PC-9 (cell line): Measurements from ENCODE around the gene CHI3L1. TPM values are rescaled to one million over a fixed set of nuclear protein-coding genes. Genes with fewer than 3 reads are reported as not detected.
A peak's percentile ranks its signal among the peaks of the same experiment; 100 is the strongest.

Experiments
- BruUV-seq: library from RNA; stranded (reverse); fragments of 400-500 nt; replicated peaks from 2 replicates; lab custom pipeline; 2021; lab: Mats Ljungman, UMichigan
- CTCF ChIA-PET: fragments of 300-600 bp; sonication (Branson Sonifier 250); formaldehyde crosslinking; loops from one replicate; lab custom pipeline; 2022; ENCODE audit warnings: antibody characterized with exemption; lab: Charles Lee
- POLR2A ChIA-PET: fragments of 300-600 bp; sonication (Branson Sonifier 250); formaldehyde crosslinking; loops from one replicate; lab custom pipeline; 2022; ENCODE audit warnings: antibody characterized with exemption; ENCODE audit not compliant: unreplicated experiment; lab: Charles Lee
- DNase-seq, 2 experiments: peaks; one replicate each; pipeline versions ENCODE4 v3.0.0 to v3.0.0-alpha.2; 2015 to 2022; ENCODE audit warnings: mixed read lengths in 1 of 2
- H2AFZ ChIP-seq: fragments of 200-600 bp; sonication (generic); 2 replicates; pipeline ENCODE4 v1.8.1; 2017; ENCODE audit warnings: antibody characterized with exemption
- H3F3A ChIP-seq: fragments of 200-600 bp; sonication (generic); 2 replicates; pipeline ENCODE4 v1.8.1; 2017; ENCODE audit warnings: antibody characterized with exemption, mild to moderate bottlenecking, low read depth; ENCODE audit not compliant: insufficient read depth
- H3K27ac ChIP-seq: fragments of 200-600 bp; sonication (generic); 2 replicates; pipeline ENCODE4 v1.6.1; 2016; ENCODE audit warnings: mixed run types
- H3K27me3 ChIP-seq: fragments of 200-600 bp; sonication (generic); 2 replicates; pipeline ENCODE4 v1.6.1; 2016; ENCODE audit warnings: low read depth, mixed run types; ENCODE audit not compliant: insufficient read depth
- H3K36me3 ChIP-seq: fragments of 200-600 bp; sonication (generic); 2 replicates; pipeline ENCODE4 v1.6.1; 2016; ENCODE audit warnings: low read depth, mixed run types
- H3K4me1 ChIP-seq: fragments of 200-600 bp; sonication (generic); replicated peaks from 2 replicates; pipeline ENCODE4 v1.6.1; 2016; ENCODE audit warnings: mixed run types; ENCODE audit not compliant: insufficient read depth
- H3K4me2 ChIP-seq: fragments of 200-600 bp; sonication (generic); 2 replicates; pipeline ENCODE4 v1.6.1; 2017; ENCODE audit warnings: mixed run types
- H3K4me3 ChIP-seq: fragments of 200-600 bp; sonication (generic); 2 replicates; pipeline ENCODE4 v1.6.1; 2016; ENCODE audit warnings: mixed run types
- H3K79me2 ChIP-seq: fragments of 200-600 bp; sonication (generic); 2 replicates; pipeline ENCODE4 v1.6.1; 2017; ENCODE audit warnings: low read depth, mixed run types
- H3K9me2 ChIP-seq: fragments of 200-600 bp; sonication (generic); 2 replicates; pipeline ENCODE4 v1.8.1; 2017; ENCODE audit warnings: mild to moderate bottlenecking; ENCODE audit not compliant: insufficient read depth
- H3K9me3 ChIP-seq: fragments of 200-600 bp; sonication (generic); 2 replicates; pipeline ENCODE4 v1.8.1; 2016; ENCODE audit warnings: low read depth; ENCODE audit not compliant: insufficient read depth
- H4K20me1 ChIP-seq: fragments of 200-600 bp; sonication (generic); 2 replicates; pipeline ENCODE4 v1.8.1; 2017; ENCODE audit not compliant: insufficient read depth
- CTCF ChIP-seq: fragments of 200-600 bp; sonication (generic); conservative IDR thresholded peaks from 2 replicates; pipeline ENCODE4 v1.6.1; 2017; ENCODE audit warnings: mixed run types, antibody characterized with exemption, mild to moderate bottlenecking, moderate library complexity
- EZH2 ChIP-seq: fragments of 200-600 bp; sonication (generic); IDR thresholded peaks from 2 replicates; pipeline ENCODE4 v1.8.0; 2017; ENCODE audit warnings: antibody characterized with exemption, low read depth
- intact Hi-C: fragments of 100-400 bp; cut with micrococcal nuclease; formaldehyde crosslinking; loops from one replicate; pipeline ENCODE4 v1.10.0; 2022; ENCODE audit not compliant: unreplicated experiment
- total RNA-seq: library from RNA; stranded (reverse); gene quantifications from 2 replicates; pipeline ENCODE4 v1.2.3, GENCODE V29; 2021

Gene CHI3L1
- total RNA-seq, 1 experiment from 2014 or later: not detected

GRCh38 chr1:203162403-203162802, 24.1 kb downstream of the CHI3L1 start:
- H3K36me3 ChIP-seq: peaks cover 17% of the 10 kb centered on the region
- POLR2A ChIA-PET: no interaction called here

DNA sequence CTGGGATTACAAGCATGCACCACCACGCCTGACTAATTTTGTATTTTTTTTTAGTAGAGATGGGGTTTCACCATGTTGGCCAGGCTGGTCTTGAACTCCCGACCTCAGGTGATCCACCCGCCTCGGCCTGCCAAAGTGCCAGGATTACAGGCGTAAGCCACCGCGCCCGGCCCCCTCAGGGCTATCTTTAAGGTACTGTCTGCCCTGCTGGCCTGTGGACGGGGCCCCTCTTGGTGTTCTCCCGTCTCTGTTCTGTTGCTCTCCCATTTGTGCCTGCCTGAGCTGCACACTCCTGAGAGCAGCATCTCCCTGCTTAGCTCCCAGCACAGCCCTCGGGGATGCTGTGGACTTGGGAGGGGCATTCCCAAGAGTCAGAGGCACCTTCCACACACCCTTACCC, 24.8 kb downstream of the CHI3L1 start:
- POLR2A ChIA-PET: no interaction called here
- CTCF ChIA-PET: no interaction called here
- no peak overlapping the region for H2AFZ ChIP-seq

More at GRCh38 chr1:203162403-203162802, 24.1 kb downstream of the CHI3L1 start:
- BruUV-seq: no TSS peak
- TF ChIP-seq EZH2 (no peak), CTCF (no peak)
- H3F3A ChIP-seq: no peaks in the 10 kb centered on the region
- H3K9me3 ChIP-seq: peaks cover 8% of the 10 kb centered on the region
- H3K4me3 ChIP-seq: no peak overlapping the region
- H3K27me3 ChIP-seq: no peaks in the 10 kb centered on the region
- no peak for DNase-seq
- no peaks in the 10 kb centered on the region for H4K20me1 ChIP-seq
- intact Hi-C loops: no loop called here
- H3K4me2 ChIP-seq: no peak overlapping the region
- H3K9me2 ChIP-seq: no peaks in the 10 kb centered on the region
- peaks cover 14% of the 10 kb centered on the region for H3K4me1 ChIP-seq
- CTCF ChIA-PET: no interaction called here
- H3K79me2 ChIP-seq: no peaks in the 10 kb centered on the region
- no peak overlapping the region for H2AFZ ChIP-seq
- H3K27ac ChIP-seq: no peak overlapping the region

GRCh38 chr1:203161175-203161574, 25.3 kb downstream of the CHI3L1 start:
- no peaks in the 10 kb centered on the region for H3K9me2 ChIP-seq
- H2AFZ ChIP-seq: no peak overlapping the region
- no peaks in the 10 kb centered on the region for H3K27me3 ChIP-seq
- POLR2A ChIA-PET: no interaction called here
- DNase-seq: no peak
- no peaks in the 10 kb centered on the region for H4K20me1 ChIP-seq
- 0 out of 2 replicates have a peak, but pooled peaks cover 2% of the 10 kb centered on the region for H3K79me2 ChIP-seq
- BruUV-seq: no TSS peak
- TF ChIP-seq CTCF (no peak), EZH2 (no peak)
- peaks cover 10% of the 10 kb centered on the region for H3F3A ChIP-seq
- intact Hi-C loops: no loop called here
- H3K9me3 ChIP-seq: peaks cover 8% of the 10 kb centered on the region
- no peak overlapping the region for H3K27ac ChIP-seq
- peak overlapping the region; percentile 30; the same call in 1 of the 2 replicates for H3K4me2 ChIP-seq
- H3K4me3 ChIP-seq: no peak overlapping the region
- peaks cover 18% of the 10 kb centered on the region for H3K36me3 ChIP-seq
- CTCF ChIA-PET: interaction anchor here (0.8 kb wide), 1 partner anchor 43 kb away, joined by 3 read pairs; no protein-coding TSS in a partner anchor
- H3K4me1 ChIP-seq: peaks cover 26% of the 10 kb centered on the region

More for the DNA sequence above, 24.8 kb downstream of the CHI3L1 start:
- no peak for DNase-seq
- H3K4me1 ChIP-seq: peaks cover 21% of the 10 kb centered on the region
- H3K4me2 ChIP-seq: no peak overlapping the region
- TF ChIP-seq CTCF (no peak), EZH2 (no peak)
- H3K27ac ChIP-seq: no peak overlapping the region
- H3K36me3 ChIP-seq: peaks cover 18% of the 10 kb centered on the region
- peaks cover 4% of the 10 kb centered on the region; the same call in 1 of the 2 replicates for H3F3A ChIP-seq
- H3K9me2 ChIP-seq: no peaks in the 10 kb centered on the region
- no peaks in the 10 kb centered on the region for H3K79me2 ChIP-seq
- no peak overlapping the region for H3K4me3 ChIP-seq
- intact Hi-C loops: no loop called here
- H4K20me1 ChIP-seq: no peaks in the 10 kb centered on the region
- H3K27me3 ChIP-seq: no peaks in the 10 kb centered on the region
- H3K9me3 ChIP-seq: peaks cover 8% of the 10 kb centered on the region
- BruUV-seq: no TSS peak
